ENCODE data around the gene HERPUD1.
"Not testable (repeated sequence)": the region's sequence is repeated elsewhere in the genome, so short reads cannot be mapped to it uniquely, and the experiment has no call there.

Gene HERPUD1

DNA sequence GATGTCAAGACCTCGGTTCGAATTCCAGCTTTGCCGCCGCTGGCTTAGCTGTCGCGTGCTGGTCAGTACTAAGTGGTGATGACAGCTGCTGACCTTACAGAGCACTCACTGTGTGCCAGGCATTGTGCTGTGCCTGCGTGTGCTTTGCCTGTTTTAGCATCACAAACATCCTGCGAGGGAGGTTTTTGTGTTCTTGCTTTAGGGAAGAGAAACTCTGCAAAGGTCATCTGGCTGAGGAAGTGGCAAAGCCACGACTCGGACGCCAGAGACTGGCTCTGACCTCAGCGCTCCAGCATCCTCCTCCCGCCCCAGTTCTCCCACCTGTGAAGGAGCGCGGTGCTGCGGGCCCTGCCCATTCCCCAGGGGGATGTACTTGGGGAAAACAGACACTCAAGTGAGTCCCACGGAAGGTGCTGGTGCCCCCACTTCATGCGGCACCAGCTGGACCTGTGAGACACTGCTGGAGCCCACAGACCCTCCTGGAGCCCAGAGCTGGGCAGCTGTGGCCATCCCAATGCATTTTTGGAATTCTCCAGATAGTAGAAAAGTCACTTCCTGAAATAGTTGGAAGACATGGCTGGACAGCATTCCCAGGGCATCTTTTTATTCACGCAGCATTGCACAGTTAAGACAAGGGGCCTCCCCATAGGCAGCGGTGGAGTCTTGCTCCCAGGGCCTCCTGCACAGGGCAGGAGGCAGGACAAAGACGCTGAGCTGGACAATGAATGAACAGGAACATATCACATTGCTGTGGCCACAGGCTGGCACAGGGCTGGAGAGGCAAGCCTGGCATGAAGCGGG lies 20.0 kb upstream of the HERPUD1 start:
- DNase-seq, result no peak

DNA sequence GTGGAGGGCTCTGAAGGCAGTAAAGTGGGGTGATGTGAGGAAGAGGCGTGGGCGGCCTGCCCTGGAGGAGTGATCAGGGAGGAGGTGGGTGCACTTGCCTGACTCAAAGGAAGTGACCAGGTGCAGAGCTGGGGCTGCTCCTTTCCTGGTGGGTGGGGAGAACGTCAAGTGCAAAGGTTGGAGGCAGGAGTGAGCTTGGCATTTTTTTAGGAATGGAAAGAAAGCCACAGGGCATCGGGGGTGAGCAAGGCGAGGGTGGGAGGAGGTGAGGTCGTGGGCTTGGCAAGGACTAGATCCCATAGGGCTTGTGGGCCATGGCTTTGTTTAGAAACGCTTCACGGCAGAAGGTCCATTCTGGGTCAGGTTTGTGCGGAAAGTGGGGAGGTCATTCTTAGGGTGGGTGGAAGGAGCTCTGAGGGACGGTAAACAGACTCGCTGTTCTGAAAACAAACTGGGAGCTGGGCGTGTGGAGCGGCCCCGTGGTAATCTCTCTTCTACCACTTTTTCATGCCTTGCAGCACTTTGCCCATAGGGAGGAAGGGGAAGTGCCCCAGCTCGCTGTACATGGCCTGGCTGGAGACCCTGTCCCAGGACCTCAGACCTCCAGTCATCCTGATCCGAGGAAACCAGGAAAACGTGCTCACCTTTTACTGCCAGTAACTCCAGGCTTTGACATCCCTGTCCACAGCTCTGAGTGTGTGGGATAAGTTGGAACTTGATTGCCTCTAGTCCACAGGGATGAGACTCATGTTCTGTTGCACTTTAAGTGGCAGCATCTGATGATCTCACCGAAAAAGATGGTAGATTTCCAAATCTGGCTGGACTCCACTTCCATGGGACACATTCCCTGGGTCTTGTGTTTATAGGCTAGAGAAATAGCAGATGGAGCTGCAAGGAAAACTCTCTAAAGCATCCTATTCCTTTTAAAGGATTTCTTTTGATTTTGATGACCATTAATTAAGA lies 18.9 kb upstream of the HERPUD1 start:
- DNase-seq, result no peak

DNA sequence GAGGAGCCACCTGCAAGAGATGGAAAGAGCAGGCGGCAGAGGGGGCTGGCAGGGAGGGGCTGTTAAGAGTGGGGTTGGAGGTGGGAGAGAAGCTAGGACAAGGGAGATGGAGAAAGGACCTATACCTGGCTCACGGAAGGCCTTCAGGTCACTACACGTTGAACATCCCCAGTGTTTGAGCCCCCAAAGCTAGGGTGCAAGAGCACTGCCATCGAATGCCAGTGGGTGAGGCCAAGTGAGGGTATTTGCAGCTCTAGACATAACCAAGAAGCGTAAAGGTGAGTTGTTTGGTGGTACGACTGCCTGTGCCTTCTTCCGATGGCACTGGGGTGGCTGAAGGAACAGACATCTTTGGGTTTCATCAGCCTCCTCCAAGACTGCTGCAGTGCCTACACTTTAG lies 17.0 kb upstream of the HERPUD1 start:
- no peak for DNase-seq

DNA sequence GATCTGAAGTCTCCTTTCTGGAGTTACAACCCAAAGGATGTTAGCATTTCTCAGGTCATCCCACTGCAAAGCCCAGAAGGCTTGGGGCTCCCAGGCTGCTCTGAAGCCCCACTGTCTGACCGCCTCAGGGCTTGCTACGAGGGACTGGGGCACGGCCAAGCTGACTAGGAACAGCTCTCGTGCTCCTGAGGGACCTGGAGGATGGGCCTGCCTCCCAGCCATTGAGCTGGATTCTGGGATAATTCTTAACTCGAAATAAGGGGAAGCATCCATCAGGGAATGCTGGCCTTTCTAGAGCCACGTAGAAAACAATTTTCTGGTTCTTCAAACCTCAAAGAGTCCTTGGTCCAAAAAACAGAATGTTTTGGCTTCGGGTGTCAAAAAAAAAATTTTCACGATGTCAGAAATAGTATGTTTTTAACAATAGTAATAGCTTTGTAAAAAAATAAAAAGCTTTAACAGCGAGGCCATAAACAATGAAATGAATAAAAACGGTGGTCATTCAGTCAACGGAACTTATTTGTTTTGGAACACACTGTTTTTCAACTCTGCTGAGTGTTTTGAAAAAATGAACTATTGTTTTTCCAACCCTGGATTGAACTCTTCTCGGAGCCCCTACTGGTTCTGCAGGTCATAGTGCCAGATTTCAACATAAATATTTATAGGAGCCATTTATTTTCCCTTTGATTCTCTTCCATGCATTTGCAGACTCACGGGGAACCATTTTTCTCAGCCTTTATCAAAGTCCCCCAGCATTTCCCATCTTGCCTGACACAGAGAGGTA lies 16.4 kb upstream of the HERPUD1 start:
- DNase-seq, result no peak

DNA sequence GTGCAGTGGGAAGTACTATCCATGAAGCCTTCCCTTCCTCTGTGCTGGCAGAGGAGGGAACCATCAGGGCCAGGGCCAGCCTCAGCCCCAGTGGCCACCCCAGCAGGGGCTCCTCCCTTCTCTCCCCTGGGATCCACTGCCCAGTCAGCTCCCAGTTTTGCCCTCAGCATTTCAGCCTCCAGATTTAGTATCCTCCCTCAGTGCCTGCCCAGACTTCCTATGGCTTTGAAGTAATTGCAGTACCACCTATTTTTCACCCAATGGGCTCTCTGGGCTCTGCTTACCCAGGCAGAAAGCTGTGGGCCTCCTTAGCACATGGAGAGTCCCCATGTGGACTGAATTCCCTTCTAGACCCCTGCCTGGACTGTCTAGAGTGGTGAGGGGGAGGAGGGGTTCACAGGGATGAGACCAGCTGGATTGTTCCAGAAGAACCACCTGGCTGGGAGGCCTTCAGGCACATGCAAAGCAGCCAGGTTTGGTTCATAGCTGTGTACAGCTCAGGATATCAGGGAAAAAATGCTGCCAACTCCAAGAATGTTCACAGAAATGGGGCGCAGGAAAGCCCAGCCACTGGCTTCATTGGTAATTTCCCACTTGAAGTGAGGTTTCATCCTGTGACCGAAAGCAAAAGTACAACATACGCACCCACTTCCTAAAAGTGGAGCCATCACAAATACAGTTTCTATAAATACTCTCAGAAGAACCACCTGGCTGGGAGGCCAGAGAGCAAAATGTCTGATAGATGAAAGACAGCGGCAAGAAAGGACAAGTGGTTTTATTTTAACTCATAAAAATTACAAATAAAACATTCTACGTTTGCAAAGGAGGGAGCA lies 15.2 kb upstream of the HERPUD1 start:
- no peak for DNase-seq

DNA sequence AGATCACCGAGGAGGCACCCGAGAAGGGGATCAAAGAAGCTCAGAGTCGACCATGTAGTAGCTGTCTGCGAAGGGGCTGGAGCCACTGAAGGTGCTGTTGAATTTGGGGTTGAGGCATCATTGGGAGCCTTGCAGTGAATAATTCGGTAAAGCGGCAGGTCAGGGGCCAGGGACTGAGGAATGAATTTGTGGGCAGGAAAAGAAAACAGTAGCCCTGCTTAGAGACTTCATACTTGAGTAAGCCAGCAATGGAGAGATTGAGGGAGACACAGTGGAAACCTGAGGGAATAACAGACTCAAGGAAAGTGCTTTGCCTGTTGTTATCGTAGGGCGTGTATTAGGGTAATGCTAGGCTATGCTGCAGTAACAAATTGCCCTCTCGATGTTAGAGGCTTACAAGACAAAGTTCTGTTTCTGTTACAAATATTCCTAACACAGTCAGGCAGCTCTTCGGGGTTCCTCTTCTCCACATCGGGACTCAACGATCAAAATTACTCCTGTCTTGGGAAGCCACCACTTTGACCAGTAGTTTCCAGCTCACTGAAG lies 13.4 kb upstream of the HERPUD1 start:
- DNase-seq, result no peak

DNA sequence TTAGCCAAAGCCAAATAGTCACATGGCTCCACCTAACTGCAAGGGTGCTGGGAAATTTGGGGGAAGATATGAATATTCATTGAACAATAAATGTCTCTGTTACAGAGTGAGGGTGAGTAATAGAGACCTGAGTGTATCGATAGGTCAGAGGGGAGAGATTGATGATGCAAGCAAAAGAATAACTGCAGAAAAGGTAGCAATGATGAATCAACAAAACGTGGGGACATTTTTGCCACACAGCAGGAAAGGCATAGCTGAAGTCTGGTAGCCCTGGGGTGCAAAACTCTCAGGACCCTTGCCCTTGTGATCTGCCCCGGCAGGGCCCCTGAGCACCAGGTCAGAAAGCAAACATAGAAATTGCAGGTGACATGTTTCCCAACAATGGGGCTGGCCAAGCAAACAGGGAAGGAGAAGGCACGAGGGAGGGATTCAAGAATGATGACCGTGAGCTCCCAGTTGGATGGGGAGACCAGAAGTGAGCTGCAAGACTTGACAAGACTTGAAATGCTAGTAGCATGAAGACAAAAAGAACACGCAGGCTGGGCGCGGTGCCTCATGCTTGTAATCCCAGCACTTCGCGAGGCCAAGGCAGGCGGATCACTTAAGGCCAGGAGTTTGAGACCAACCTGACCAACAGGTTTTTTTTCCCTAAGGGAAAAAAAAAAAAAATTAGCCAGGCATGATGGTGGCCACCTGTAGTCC lies 12.7 kb upstream of the HERPUD1 start:
- DNase-seq, result no peak

DNA sequence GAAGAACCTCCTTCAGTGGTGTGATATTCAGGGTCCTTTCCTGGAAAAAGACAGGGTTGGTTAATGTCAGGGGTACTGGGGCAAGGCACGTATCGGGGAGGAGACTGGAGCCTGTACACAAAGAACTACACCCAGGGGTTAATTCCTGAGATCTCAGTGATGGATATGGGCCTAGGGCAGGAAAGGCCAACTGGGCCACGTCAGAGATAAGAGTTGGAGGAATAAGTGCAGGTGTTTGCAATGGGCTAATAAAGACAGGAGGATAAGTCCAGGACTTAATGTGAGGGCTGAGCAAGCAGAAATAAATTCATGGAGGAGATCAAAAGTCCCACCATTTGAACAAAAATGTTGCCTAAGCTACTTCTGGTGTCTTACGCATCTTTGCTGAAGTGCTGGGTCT lies 10.4 kb upstream of the HERPUD1 start:
- no peak for DNase-seq

DNA sequence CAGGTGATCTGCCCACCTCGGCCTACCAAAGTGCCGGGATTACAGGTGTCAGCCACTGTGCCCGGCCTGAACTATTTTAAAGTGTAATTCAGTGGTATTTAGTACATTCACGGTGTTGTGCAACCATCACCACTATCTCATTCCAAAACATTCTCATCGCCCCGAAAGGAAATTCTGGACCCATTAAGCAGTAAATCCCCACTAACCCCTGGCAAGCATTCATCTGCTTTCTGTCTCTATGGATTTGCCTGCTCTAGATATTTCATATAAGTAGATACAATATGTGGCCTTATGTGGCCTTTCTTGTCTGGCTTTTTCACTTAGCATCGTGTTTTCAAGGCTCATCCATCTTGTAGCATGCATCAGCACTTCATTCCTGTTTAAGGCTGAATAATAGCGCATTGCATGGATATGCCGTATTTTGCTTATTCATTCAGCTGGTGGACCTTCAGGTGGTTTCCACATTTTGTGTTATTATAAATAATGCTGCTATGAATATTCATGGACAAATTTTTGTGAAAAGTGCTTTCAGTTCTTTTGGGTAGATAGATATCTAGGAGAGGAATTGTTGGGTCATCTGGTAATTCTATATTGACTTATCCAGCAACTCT lies 8.4 kb upstream of the HERPUD1 start:
- no peak for DNase-seq

DNA sequence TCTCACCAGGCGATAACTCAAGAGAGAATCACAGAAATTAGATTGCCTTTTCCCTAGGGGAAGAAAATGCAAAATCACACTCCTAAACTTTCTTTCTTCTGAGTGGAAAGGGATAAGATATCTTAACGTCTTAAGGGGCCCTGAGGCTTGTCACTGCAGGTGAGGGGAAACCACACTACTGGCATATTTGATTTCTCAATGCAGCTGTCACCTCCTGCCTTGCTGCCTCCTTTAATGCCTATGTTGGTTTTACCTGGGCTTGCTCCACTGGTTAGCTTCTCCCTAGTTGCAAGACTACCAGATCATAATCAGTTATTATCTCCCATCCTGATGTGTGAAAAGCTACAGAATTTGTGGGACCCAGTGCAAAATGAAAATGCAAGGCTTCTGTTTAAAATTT lies 4.5 kb upstream of the HERPUD1 start:
- no peak for DNase-seq

DNA sequence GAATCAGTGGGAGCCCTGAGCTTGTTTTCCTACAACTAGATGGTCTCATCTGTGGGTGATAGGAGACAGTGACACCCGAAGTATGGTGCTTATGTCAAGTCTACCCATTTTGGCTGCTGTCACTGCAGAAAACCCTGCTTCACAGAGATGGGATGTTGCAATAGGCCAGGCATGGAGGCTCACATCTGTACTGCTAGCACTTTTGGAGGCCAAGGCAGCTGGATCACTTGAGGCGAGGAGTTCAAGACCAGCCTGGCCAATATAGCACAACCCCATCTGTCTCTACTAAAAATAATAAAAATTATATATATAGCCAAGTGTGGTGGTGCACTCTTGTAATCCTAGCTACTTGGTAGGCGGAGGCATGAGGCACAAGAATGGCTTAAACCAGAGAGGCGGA lies 2.3 kb upstream of the HERPUD1 start:
- DNase-seq, result no peak

DNA sequence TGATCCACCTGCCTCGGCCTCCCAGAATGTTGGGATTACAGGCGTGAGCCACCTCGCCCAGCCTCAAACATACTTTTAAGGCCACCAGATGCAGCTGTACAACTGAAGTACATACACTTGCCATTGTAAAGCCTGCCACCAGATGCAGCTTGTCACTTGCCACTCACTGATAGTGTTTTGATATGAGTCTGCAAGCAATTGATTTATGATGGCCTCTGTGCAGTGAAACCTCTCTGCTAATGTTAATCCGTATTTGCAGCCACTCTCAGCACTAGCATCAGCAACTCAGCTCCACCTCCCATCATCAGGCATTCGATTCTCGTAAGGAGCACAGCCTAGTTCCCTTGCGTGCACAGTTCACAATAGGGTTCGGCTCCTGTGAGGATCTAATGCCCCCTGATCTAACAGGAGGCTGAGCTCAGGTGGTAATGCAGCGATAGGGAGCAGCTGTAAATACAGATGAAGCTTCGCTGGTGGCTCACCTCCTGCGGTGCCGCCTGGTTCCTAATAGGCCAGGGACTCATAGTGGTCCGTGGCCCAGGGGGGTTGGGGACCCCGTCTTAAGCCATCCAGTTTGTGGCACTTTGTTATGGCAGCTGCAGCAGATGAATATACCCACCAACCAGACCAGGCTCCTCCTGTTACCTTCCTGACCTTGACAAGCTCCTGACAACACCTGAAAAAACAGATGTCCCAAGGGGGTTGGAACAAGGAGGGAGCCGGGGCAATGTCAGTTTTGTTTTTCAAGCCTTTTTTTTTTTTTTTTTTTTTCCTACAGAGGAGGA lies 1.3 kb upstream of the HERPUD1 start:
- DNase-seq, result peak; percentile 94

DNA sequence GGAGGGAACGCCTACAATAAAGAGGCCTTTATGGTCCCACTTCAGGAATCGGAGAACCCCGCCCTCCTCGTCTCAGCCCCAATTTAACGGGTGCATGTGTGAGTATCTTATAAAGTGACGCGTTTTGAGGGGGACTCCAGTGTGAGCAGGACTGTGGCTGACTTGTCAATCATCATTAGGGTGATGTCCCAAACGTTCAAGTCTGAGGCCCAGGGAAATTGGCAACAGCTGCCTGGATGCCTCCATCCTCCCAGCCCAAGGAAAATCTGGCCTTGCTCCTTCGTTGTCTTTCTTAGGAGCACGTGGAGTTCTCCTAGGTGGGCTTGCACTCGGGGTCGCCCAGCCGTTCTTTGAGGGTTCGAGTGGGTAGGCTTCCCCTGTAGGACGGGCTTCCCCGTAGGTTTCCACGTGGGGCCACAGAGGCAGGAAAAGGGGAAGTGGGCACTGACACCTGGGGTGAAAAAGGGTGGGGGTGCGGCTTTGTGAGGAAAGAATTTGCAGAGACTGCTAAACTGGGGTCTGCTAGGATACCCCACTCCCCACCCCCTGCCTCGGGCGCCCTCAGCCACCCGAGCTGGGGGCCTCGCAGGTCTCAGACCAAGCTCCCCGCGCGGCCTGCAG lies 561 bp upstream of the HERPUD1 start:
- DNase-seq, result no peak

DNA sequence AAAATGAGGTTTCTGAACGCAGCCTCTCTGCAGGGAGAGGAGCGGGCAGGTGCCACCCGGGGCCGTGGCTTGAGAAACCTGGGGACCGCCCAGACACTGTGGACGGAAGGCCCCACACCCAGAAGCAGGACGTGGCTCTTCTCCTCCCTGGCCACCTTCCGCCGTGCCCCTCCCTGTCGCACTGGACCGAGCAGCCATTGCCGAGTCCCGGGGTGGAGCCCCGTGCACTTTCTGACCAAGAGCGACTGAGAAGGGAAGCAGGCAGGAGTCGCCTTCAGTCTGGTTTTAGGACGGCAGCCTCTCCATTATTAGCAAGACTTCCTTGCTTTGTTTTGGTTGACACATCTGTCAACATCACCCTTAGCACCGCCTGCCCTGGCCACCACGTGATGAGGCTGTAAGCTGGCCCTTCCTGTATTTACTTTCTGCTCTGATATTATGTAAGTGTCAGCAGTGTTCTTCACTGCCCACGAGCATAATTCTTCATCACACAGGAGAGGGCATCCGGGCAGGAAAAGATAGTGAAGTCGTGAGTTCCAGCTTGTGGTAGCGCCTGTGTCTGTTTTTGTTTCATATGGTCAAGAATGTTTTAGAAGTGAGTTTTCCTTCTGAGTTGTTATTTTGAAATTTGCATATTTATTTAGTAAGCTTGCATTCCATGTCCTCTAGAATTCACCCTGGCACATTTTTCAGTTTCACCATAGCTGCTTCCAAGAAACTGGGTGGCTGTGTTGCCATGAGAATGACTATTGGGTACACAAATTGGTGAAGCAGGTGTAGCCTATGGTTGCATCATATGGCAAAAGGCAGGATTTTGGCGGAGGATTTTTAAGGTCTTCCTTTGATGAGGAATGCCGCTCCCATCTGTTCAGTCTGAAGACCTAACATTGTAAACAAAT lies 1.0 kb downstream of the HERPUD1 start:
- peak; percentile 51 for DNase-seq

DNA sequence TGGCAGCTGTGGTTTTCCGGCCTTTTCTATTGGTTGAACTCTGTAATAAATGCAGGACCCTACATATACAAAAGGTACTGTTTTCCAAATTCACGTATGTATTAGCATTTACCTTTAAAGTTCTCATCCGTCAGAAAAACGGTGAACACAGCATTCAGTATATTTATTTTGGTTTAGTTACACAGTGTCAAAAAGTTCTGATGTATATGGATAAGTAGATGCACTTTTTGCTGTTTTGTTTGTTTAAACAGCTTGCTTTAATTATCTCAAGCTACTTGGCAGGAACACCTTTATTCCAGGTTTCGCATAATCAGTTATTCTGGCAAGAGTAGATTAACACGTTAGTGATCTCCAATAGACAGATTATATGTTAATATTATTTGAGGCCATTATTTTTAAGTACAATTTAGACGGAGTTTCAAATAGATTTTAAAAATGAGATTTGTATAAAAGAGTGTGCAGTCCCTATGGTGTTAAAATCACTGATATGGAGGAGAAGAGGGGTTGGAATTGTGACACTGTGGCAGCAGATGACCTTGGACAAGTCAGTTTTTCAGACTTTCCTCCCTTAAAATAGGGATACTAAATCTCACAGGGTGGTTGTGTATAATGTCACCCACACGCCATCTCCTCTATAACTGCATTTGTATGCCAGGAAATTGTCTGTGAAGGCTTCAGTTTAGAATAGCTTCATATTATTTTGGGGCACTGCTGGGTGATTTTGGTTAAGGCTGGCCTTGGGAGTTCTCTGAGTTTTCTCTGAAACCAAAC lies 2.1 kb downstream of the HERPUD1 start:
- DNase-seq, result no peak

DNA sequence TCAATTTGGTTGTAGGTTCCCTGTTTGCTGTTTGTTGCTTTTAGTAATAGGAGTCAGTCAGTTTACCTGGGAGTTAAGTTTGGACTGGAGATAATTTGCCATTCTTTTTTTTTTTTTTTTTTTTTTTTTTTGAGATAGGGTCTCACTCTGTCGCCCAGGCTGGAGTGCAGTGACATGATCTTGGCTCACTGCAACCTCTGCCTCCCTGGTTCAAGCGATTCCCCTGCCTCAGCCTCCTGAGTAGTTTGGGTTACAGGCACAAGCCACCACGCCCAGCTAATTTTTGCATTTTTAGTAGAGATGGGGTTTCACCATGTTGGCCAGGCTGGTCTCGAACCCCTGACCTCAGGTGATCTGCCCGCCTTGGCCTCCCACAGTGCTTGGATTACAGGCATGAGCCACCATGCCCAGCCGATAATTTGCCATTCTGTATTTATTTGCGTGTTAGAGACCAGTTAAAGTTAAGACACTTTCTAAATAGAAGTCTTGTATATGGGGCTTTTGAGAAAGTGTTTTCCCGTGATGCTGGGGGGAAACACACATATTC lies 2.7 kb downstream of the HERPUD1 start:
- not testable (repeated sequence) for DNase-seq

DNA sequence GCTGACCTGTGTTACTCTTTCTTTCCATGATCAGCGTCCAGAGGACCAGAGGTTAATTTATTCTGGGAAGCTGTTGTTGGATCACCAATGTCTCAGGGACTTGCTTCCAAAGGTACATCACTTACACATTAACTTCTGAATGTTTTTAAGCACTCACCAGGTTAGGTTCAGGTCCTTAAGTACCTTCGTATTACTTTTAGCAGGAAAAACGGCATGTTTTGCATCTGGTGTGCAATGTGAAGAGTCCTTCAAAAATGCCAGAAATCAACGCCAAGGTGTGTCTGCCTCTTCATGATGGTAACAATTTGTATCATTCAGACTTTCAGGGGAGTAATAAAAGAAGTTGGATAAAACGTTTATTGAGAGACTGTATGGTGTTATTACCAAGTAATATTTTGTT lies 3.3 kb downstream of the HERPUD1 start:
- no peak for DNase-seq

All from NCI-H2171 (cell line).